GM21786 (cell line): Measurements from ENCODE around the gene RBP7.

ENCODE experiments used
- ATAC-seq: cut with Tn5 transposase; IDR thresholded peaks from one replicate; pipeline ENCODE4 v1.9.1; 2021; ENCODE audit not compliant: unreplicated experiment

RBP7 gene

GRCh38 chr1:10064416-10065343 is 67.7 kb downstream of the RBP7 start:
- ATAC-seq = no peak

- ATAC-seq = no peak
Observed at GRCh38 chr1:10065344-10065685, 68.3 kb downstream of the RBP7 start.
